Measurements from ENCODE around the gene IQSEC1.

Gene IQSEC1

GRCh38 chr3:13082677-13083076 lies 9.4 kb upstream of the IQSEC1 start:
- Mint-ChIP-seq H3K9me3 (no peaks in the 10 kb centered on the region), H3K27ac (no peak overlapping the region), H3K27me3 (no peaks in the 10 kb centered on the region), H3K4me1 (ENCODE audit: low read depth) (peaks cover 31% of the 10 kb centered on the region), H3K4me3 (no peak overlapping the region), H3K36me3 (ENCODE audit: low read depth) (no peaks in the 10 kb centered on the region)

GRCh38 chr3:13081603-13082360 lies 8.6 kb upstream of the IQSEC1 start:
- no peak overlapping the region for H3K27ac Mint-ChIP-seq

GRCh38 chr3:13080591-13080990 lies 7.4 kb upstream of the IQSEC1 start:
- H3K9me3 Mint-ChIP-seq, result no peaks in the 10 kb centered on the region
- H3K27ac Mint-ChIP-seq, result no peak overlapping the region
- no peaks in the 10 kb centered on the region for H3K36me3 Mint-ChIP-seq (ENCODE audit: low read depth)
- no peaks in the 10 kb centered on the region for H3K27me3 Mint-ChIP-seq
- no peak overlapping the region for H3K4me3 Mint-ChIP-seq
- peaks cover 19% of the 10 kb centered on the region for H3K4me1 Mint-ChIP-seq (ENCODE audit: low read depth)

More at GRCh38 chr3:13081603-13082360, 8.6 kb upstream of the IQSEC1 start:
- Mint-ChIP-seq H3K4me3 (no peak overlapping the region), H3K4me1 (ENCODE audit: low read depth) (peaks cover 23% of the 10 kb centered on the region), H3K9me3 (no peaks in the 10 kb centered on the region), H3K36me3 (ENCODE audit: low read depth) (no peaks in the 10 kb centered on the region), H3K27me3 (no peaks in the 10 kb centered on the region)

GRCh38 chr3:13080026-13080425 lies 6.8 kb upstream of the IQSEC1 start:
- H3K27ac Mint-ChIP-seq, result no peak overlapping the region
- peaks cover 19% of the 10 kb centered on the region for H3K4me1 Mint-ChIP-seq (ENCODE audit: low read depth)
- H3K36me3 Mint-ChIP-seq (ENCODE audit: low read depth), result no peaks in the 10 kb centered on the region

GRCh38 chr3:13079510-13079909 lies 6.3 kb upstream of the IQSEC1 start:
- Mint-ChIP-seq H3K27me3 (peaks cover under 1% of the 10 kb centered on the region), H3K4me1 (ENCODE audit: low read depth) (peaks cover 19% of the 10 kb centered on the region), H3K27ac (no peak overlapping the region), H3K9me3 (no peaks in the 10 kb centered on the region), H3K36me3 (ENCODE audit: low read depth) (no peaks in the 10 kb centered on the region), H3K4me3 (no peak overlapping the region)

More at GRCh38 chr3:13080026-13080425, 6.8 kb upstream of the IQSEC1 start:
- Mint-ChIP-seq H3K27me3 (no peaks in the 10 kb centered on the region), H3K4me3 (no peak overlapping the region), H3K9me3 (no peaks in the 10 kb centered on the region)

- peaks cover 5% of the 10 kb centered on the region for H3K27me3 Mint-ChIP-seq
- no peak overlapping the region for H3K4me3 Mint-ChIP-seq
- H3K9me3 Mint-ChIP-seq, result no peaks in the 10 kb centered on the region
- H3K36me3 Mint-ChIP-seq (ENCODE audit: low read depth), result no peaks in the 10 kb centered on the region
- no peak overlapping the region for H3K27ac Mint-ChIP-seq
- peaks cover 21% of the 10 kb centered on the region for H3K4me1 Mint-ChIP-seq (ENCODE audit: low read depth)
Observed at GRCh38 chr3:13079051-13079450, 5.8 kb upstream of the IQSEC1 start.

GRCh38 chr3:13078163-13078905 lies 5.1 kb upstream of the IQSEC1 start:
- H3K27me3 Mint-ChIP-seq, result peaks cover 10% of the 10 kb centered on the region
- no peak overlapping the region for H3K4me3 Mint-ChIP-seq
- peaks cover 20% of the 10 kb centered on the region for H3K4me1 Mint-ChIP-seq (ENCODE audit: low read depth)
- H3K36me3 Mint-ChIP-seq (ENCODE audit: low read depth), result no peaks in the 10 kb centered on the region
- no peak overlapping the region for H3K27ac Mint-ChIP-seq
- H3K9me3 Mint-ChIP-seq, result no peaks in the 10 kb centered on the region

GRCh38 chr3:13077431-13078162 lies 4.4 kb upstream of the IQSEC1 start:
- H3K36me3 Mint-ChIP-seq (ENCODE audit: low read depth), result no peaks in the 10 kb centered on the region
- peaks cover 24% of the 10 kb centered on the region for H3K4me1 Mint-ChIP-seq (ENCODE audit: low read depth)
- H3K27ac Mint-ChIP-seq, result no peak overlapping the region
- H3K4me3 Mint-ChIP-seq, result no peak overlapping the region
- H3K27me3 Mint-ChIP-seq, result peaks cover 10% of the 10 kb centered on the region
- H3K9me3 Mint-ChIP-seq, result no peaks in the 10 kb centered on the region

GRCh38 chr3:13075986-13076654 lies 2.9 kb upstream of the IQSEC1 start:
- H3K27me3 Mint-ChIP-seq, result peaks cover 10% of the 10 kb centered on the region
- peaks cover 32% of the 10 kb centered on the region for H3K4me1 Mint-ChIP-seq (ENCODE audit: low read depth)
- H3K36me3 Mint-ChIP-seq (ENCODE audit: low read depth), result no peaks in the 10 kb centered on the region
- H3K9me3 Mint-ChIP-seq, result no peaks in the 10 kb centered on the region
- no peak overlapping the region for H3K27ac Mint-ChIP-seq
- H3K4me3 Mint-ChIP-seq, result no peak overlapping the region

- Mint-ChIP-seq H3K27me3 (peaks cover 10% of the 10 kb centered on the region), H3K4me1 (ENCODE audit: low read depth) (peaks cover 40% of the 10 kb centered on the region), H3K9me3 (no peaks in the 10 kb centered on the region), H3K27ac (no peak overlapping the region), H3K36me3 (ENCODE audit: low read depth) (no peaks in the 10 kb centered on the region), H3K4me3 (no peak overlapping the region)
Observed at GRCh38 chr3:13075318-13075717, 2.1 kb upstream of the IQSEC1 start.

- Mint-ChIP-seq H3K4me1 (ENCODE audit: low read depth) (peaks cover 53% of the 10 kb centered on the region), H3K9me3 (no peaks in the 10 kb centered on the region), H3K27me3 (peaks cover 10% of the 10 kb centered on the region), H3K27ac (no peak overlapping the region), H3K4me3 (peak overlapping the region; percentile 49), H3K36me3 (ENCODE audit: low read depth) (no peaks in the 10 kb centered on the region)
Observed at GRCh38 chr3:13074006-13074375, 762 bp upstream of the IQSEC1 start.

GRCh38 chr3:13072600-13073325 lies 466 bp downstream of the IQSEC1 start:
- Mint-ChIP-seq H3K9me3 (no peaks in the 10 kb centered on the region), H3K4me1 (ENCODE audit: low read depth) (peaks cover 52% of the 10 kb centered on the region), H3K27ac (peak overlapping the region; percentile 55)

GRCh38 chr3:13072239-13072599 lies 1.0 kb downstream of the IQSEC1 start:
- peaks cover 50% of the 10 kb centered on the region for H3K4me1 Mint-ChIP-seq (ENCODE audit: low read depth)
- no peaks in the 10 kb centered on the region for H3K36me3 Mint-ChIP-seq (ENCODE audit: low read depth)
- peak overlapping the region; percentile 83 for H3K4me3 Mint-ChIP-seq
- no peaks in the 10 kb centered on the region for H3K9me3 Mint-ChIP-seq
- no peak overlapping the region for H3K27ac Mint-ChIP-seq
- H3K27me3 Mint-ChIP-seq, result peaks cover 10% of the 10 kb centered on the region

More at GRCh38 chr3:13072600-13073325, 466 bp downstream of the IQSEC1 start:
- Mint-ChIP-seq H3K36me3 (ENCODE audit: low read depth) (no peaks in the 10 kb centered on the region), H3K27me3 (peaks cover 10% of the 10 kb centered on the region), H3K4me3 (peak overlapping the region; percentile 83)

GRCh38 chr3:13071695-13072094 lies 1.5 kb downstream of the IQSEC1 start:
- Mint-ChIP-seq H3K36me3 (ENCODE audit: low read depth) (no peaks in the 10 kb centered on the region), H3K27ac (no peak overlapping the region), H3K27me3 (peaks cover 10% of the 10 kb centered on the region), H3K9me3 (no peaks in the 10 kb centered on the region), H3K4me1 (ENCODE audit: low read depth) (peaks cover 54% of the 10 kb centered on the region), H3K4me3 (peak overlapping the region; percentile 26)

All from stimulated activated naive CD8-positive, alpha-beta T cell treated with anti-CD3 and anti-CD28 coated beads, Interleukin-15, Interleukin-2, amounts not matched to agents 100 ng/mL and 50 ng/mL, for 24 hours (primary cell).